DND-41 (cell line): ENCODE results near the gene HES2.

Experiments
- ATAC-seq: fragments of 200-7000 bp; cut with Tn5 transposase; 3 replicates; pipeline ENCODE4 v1.9.1; 2021; ENCODE audit warnings: low read depth; ENCODE audit not compliant: insufficient read depth
- DNase-seq: peaks from one replicate; pipeline ENCODE4 v3.0.0-alpha.2; 2020
- H2AFZ ChIP-seq: 2 replicates; pipeline ENCODE4 v1.6.0; 2012; ENCODE audit warnings: low read depth, low read length
- H3K27ac ChIP-seq: 2 replicates; pipeline ENCODE4 v1.5.1; 2012; ENCODE audit warnings: low read length, inconsistent platforms
- H3K27me3 ChIP-seq: fragments of 200-600 bp; sonication (generic); 2 replicates; pipeline ENCODE4 v1.6.0; 2012; ENCODE audit warnings: low read length, mild to moderate bottlenecking, inconsistent platforms; ENCODE audit not compliant: insufficient read depth, poor library complexity
- H3K36me3 ChIP-seq: 2 replicates; pipeline ENCODE4 v1.5.1; 2012; ENCODE audit warnings: low read length, inconsistent platforms; ENCODE audit not compliant: insufficient read depth
- H3K4me1 ChIP-seq: 2 replicates; pipeline ENCODE4 v1.5.1; 2012; ENCODE audit warnings: mild to moderate bottlenecking, low read length; ENCODE audit not compliant: insufficient read depth
- H3K4me2 ChIP-seq: 2 replicates; pipeline ENCODE4 v1.6.0; 2012; ENCODE audit warnings: mild to moderate bottlenecking, moderate library complexity, low read length, inconsistent platforms; ENCODE audit not compliant: insufficient read depth
- H3K4me3 ChIP-seq, 2 experiments: fragments of 200-600 bp in 1 of 2; shearing (Covaris generic) in 1 of 2; 2 replicates each; pipeline ENCODE4 v1.5.1; 2012 to 2016; ENCODE audit warnings: inconsistent platforms in 2 of 2, low read length in 2 of 2, mild to moderate bottlenecking in 2 of 2, low read depth in 1 of 2, moderate library complexity in 1 of 2
- H3K79me2 ChIP-seq: 2 replicates; pipeline ENCODE4 v1.6.0; 2012; ENCODE audit warnings: low read length, inconsistent platforms; ENCODE audit not compliant: insufficient read depth
- H3K9ac ChIP-seq: 2 replicates; pipeline ENCODE4 v1.6.0; 2012; ENCODE audit warnings: low read depth, mild to moderate bottlenecking, inconsistent platforms, low read length, moderate library complexity
- H3K9me3 ChIP-seq: 2 replicates; pipeline ENCODE4 v1.5.1; 2012; ENCODE audit warnings: low read length, moderate library complexity, mild to moderate bottlenecking, inconsistent platforms; ENCODE audit not compliant: insufficient read depth, severe bottlenecking
- H4K20me1 ChIP-seq: 2 replicates; pipeline ENCODE4 v1.6.0; 2012; ENCODE audit warnings: low read length; ENCODE audit not compliant: insufficient read depth
- CTCF ChIP-seq: IDR thresholded peaks from 2 replicates; pipeline ENCODE4 v1.5.1; 2012; ENCODE audit warnings: borderline replicate concordance, low read length, moderate library complexity, mild to moderate bottlenecking; ENCODE audit not compliant: poor library complexity, severe bottlenecking; ENCODE audit errors: extremely low read depth
- EZH2 ChIP-seq: IDR thresholded peaks from 3 replicates; pipeline ENCODE4 v1.6.1; 2012; ENCODE audit warnings: borderline replicate concordance, low read depth, mild to moderate bottlenecking, moderate library complexity, low read length, inconsistent platforms; ENCODE audit not compliant: severe bottlenecking

The HES2 gene

GRCh38 chr1:6412896-6413295 lies 6.8 kb downstream of the HES2 start:
- Histone ChIP-seq H3K4me2 (no peak overlapping the region), H3K79me2 (no peaks in the 10 kb centered on the region), H3K27ac (no peak overlapping the region), H3K9ac (no peak overlapping the region), H4K20me1 (no peaks in the 10 kb centered on the region), H2AFZ (no peak overlapping the region), H3K9me3 (no peaks in the 10 kb centered on the region), H3K36me3 (no peaks in the 10 kb centered on the region), H3K4me3 (no peak overlapping the region), H3K27me3 (no peaks in the 10 kb centered on the region), H3K4me1 (no peaks in the 10 kb centered on the region)
- no peak for ATAC-seq
- no peak for DNase-seq
- TF ChIP-seq EZH2 (no peak), CTCF (no peak)

- H3K4me2 ChIP-seq, result no peak overlapping the region
- no peak overlapping the region for H3K4me3 ChIP-seq
- no peaks in the 10 kb centered on the region for H3K9me3 ChIP-seq
- H3K79me2 ChIP-seq, result no peaks in the 10 kb centered on the region
- no peaks in the 10 kb centered on the region for H3K27me3 ChIP-seq
- no peak overlapping the region for H2AFZ ChIP-seq
- H3K36me3 ChIP-seq, result no peaks in the 10 kb centered on the region
- no peaks in the 10 kb centered on the region for H4K20me1 ChIP-seq
- DNase-seq (no peak), ATAC-seq (no peak)
- TF ChIP-seq CTCF, result no peak
- TF ChIP-seq EZH2, result no peak
- no peaks in the 10 kb centered on the region for H3K4me1 ChIP-seq
- H3K9ac ChIP-seq, result no peak overlapping the region
- no peak overlapping the region for H3K27ac ChIP-seq
Observed at GRCh38 chr1:6410248-6410893, 9.3 kb downstream of the HES2 start.

- no peaks in the 10 kb centered on the region for H3K27me3 ChIP-seq
- no peaks in the 10 kb centered on the region for H3K9me3 ChIP-seq
- peaks cover 3% of the 10 kb centered on the region; the same call in 1 of the 2 replicates for H4K20me1 ChIP-seq
- TF ChIP-seq CTCF (no peak), EZH2 (no peak)
- H2AFZ ChIP-seq, result no peak overlapping the region
- no peak overlapping the region for H3K4me2 ChIP-seq
- no peak overlapping the region for H3K4me3 ChIP-seq
- H3K27ac ChIP-seq, result no peak overlapping the region
- H3K36me3 ChIP-seq, result no peaks in the 10 kb centered on the region
- no peaks in the 10 kb centered on the region for H3K4me1 ChIP-seq
- no peak for ATAC-seq
- no peak for DNase-seq
- no peak overlapping the region for H3K9ac ChIP-seq
- H3K79me2 ChIP-seq, result no peaks in the 10 kb centered on the region
Observed at GRCh38 chr1:6409733-6410132, 10.0 kb downstream of the HES2 start.

GRCh38 chr1:6409053-6409452 lies 10.7 kb downstream of the HES2 start:
- no peaks in the 10 kb centered on the region for H3K27me3 ChIP-seq
- no peak overlapping the region for H3K27ac ChIP-seq

More at GRCh38 chr1:6409053-6409452, 10.7 kb downstream of the HES2 start:
- H3K4me1 ChIP-seq, result no peaks in the 10 kb centered on the region
- H3K36me3 ChIP-seq, result no peaks in the 10 kb centered on the region
- no peak overlapping the region for H2AFZ ChIP-seq
- ATAC-seq, result no peak
- H3K4me2 ChIP-seq, result no peak overlapping the region
- H3K9ac ChIP-seq, result no peak overlapping the region
- H3K4me3 ChIP-seq, result no peak overlapping the region
- no peaks in the 10 kb centered on the region for H3K9me3 ChIP-seq
- no peaks in the 10 kb centered on the region for H3K79me2 ChIP-seq
- no peak for DNase-seq
- H4K20me1 ChIP-seq, result peaks cover 3% of the 10 kb centered on the region; the same call in 1 of the 2 replicates
- TF ChIP-seq CTCF, result no peak
- TF ChIP-seq EZH2, result no peak
